HG03103 (cell line): ENCODE data around the gene HSPB1.
"Not testable (repeated sequence)": the region's sequence is repeated elsewhere in the genome, so short reads cannot be mapped to it uniquely, and the experiment has no call there.

Source experiments
- ATAC-seq: cut with Tn5 transposase; IDR thresholded peaks from one replicate; pipeline ENCODE4 v1.9.1; 2021; ENCODE audit warnings: low read depth; ENCODE audit not compliant: unreplicated experiment

The HSPB1 gene

DNA sequence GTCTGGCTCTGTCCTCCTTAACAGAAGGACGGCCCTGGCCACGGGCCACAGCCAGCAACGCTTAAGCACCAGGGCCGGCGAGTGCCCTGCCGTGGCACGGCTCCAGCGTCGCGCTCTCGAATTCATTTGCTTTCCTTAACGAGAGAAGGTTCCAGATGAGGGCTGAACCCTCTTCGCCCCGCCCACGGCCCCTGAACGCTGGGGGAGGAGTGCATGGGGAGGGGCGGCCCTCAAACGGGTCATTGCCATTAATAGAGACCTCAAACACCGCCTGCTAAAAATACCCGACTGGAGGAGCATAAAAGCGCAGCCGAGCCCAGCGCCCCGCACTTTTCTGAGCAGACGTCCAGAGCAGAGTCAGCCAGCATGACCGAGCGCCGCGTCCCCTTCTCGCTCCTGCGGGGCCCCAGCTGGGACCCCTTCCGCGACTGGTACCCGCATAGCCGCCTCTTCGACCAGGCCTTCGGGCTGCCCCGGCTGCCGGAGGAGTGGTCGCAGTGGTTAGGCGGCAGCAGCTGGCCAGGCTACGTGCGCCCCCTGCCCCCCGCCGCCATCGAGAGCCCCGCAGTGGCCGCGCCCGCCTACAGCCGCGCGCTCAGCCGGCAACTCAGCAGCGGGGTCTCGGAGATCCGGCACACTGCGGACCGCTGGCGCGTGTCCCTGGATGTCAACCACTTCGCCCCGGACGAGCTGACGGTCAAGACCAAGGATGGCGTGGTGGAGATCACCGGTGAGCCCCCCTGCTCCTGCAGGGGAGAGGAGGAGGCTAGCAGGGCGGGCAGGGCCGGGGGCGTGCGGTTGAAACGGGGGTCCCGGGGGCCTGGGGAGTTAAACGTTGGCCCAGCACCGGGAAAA is at the start of gene HSPB1:
Gene HSPB1, plus strand, starts transcription at position 327 of the 855 bp plus-strand sequence. Its CDS starts 40 bp downstream, at position 367.
- peak; percentile 51 for ATAC-seq

DNA sequence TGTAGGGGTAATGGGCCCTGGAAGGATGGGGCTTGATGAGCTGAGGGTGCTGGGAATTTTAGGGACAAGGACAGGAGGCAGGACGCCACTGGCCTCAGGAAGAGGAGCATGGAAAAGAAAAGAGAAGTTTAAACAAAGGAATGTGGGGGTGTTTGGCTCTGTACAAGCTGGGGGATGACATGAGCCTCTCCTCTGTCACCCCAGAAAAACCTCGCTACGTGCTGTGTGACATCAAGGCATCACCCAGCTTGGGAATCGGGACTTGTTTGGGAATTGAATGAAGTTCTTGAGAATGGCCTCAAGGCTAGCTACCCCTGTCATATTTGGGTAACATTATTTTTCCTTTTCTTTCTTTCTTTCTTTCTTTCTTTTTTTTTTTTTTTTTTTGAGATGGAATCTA is 47.7 kb upstream of the HSPB1 start:
- ATAC-seq: no peak

DNA sequence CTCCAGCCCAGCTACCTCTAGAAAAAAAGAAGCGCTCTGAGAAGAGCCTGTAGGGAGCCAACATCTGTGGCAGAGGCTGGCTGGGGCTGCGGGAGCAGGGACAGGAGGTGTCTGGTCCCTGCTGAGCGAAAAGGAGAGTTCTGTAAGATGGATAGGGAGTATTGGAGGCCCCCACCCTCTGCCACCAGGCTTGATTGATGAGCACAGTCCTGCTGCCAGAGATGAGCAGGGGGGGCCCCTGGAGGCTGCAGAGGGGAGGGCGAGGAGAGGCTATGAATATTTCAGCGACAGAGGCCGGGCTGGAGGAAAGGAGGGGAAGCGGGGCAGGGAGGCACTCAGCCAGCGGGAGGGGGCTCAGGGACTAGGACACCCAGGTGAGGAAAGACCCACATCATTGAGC is 44.5 kb upstream of the HSPB1 start:
- no peak for ATAC-seq

DNA sequence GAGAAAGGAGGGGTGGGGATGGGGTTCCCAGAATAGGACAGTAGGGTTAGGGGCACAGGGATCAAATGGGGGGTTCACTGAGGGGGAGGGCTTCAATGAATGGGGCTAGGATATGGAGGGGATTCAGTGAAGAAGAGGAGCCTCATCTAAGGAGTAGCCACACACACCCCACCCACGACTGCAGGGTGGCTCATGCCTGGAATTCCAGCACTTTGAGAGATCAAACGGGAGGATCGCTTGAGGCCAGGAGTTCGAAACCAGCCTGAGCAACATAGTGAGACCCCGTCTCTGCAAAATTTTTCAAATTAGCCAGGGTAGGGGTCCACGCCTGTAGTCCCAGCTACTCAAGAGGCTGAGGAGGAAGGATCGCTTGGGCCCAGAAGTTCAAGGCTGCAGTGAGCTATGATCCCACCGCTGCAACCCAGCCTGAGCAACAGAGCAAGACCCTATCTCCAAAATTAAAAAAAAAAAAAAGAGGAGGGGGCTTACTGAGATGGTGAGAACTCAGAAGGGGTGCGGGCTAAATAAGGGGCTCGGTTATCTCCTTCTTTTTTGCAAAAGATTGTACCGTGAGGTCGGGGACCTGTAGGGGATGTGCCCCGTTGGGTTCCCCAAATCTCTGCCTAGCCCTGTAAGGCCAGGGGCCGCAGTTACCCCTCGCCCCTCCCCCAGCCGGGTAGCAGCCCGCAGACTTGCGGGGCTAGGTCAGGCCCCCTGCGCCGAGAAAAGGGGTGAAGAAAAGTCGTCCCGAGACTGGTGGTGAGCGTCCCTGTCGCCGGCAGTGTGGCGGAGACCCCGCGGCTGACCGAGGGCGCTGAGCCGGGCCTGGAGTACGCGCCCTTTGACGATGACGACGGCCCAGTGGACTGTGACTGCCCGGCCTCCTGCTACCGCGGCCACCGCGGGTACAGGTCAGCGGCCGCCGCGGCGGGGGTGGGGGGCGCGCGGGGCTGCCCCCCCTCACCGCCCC is 43.1 kb upstream of the HSPB1 start:
- no peak for ATAC-seq

DNA sequence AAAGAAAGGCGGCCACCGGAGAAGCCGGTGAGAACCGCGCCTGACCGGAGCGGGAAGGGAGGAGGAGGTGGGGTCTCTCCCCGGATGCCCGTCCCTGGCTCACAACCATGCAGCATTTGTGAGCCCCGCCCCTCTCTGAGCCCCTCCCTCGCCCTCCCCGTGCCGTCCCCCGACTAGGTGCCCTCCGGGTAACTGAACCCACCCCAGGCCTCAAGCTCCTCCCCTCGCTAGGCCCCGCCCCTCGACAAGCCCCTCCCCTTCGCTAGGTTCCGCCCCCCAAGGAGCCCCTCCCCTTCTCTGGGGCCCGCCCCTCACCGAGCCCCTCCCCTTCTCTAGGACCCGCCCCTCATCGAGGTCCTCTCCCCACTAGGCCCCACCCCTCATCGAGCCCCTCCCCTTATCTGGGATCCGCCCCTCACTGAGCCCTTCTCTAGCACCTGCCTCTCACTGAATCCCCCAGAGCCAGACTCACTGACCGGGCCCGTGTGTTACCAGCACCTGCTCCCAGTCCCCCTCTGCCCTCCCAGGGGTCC is 42.2 kb upstream of the HSPB1 start:
- no peak for ATAC-seq

DNA sequence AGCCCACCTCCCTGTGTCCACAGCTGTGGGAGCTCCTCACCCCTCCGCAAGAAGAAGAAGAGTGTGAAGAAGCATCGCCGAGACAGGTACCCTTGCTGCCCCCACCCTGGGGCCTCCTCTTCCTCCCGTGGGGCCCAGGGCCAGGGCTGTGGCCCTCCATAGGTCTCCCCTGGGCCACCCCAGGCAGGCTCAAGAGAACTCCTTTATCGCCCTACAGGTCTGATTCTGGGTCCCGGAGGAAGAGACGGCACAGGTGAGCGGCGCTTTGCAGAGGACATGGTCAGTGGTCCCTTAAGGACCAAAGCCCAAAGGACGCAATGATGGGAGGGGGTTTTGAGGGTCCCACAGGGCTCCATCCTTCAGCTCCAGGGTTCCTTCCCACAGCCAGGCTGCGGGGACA is 41.1 kb upstream of the HSPB1 start:
- no peak for ATAC-seq

DNA sequence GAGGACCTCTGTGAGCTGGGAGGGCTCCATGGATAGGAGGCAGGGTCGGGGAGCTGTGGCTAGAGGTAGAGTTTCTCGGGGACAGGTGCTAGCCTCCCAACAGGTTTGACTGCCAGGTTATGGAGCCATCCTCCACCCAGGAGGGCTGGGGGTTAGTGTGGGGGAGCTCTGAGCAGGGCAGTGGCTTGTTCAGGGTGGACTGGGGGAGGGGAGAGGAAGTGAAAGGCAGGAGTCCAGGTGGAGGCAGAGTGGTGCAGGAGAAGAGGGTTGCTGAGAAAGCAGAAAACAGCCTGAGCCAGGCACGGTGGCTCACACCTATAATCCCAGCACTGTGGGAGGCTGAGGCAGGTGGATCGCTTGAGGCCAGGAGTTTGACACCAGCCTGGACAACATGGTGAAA is 40.5 kb upstream of the HSPB1 start:
- no peak for ATAC-seq

DNA sequence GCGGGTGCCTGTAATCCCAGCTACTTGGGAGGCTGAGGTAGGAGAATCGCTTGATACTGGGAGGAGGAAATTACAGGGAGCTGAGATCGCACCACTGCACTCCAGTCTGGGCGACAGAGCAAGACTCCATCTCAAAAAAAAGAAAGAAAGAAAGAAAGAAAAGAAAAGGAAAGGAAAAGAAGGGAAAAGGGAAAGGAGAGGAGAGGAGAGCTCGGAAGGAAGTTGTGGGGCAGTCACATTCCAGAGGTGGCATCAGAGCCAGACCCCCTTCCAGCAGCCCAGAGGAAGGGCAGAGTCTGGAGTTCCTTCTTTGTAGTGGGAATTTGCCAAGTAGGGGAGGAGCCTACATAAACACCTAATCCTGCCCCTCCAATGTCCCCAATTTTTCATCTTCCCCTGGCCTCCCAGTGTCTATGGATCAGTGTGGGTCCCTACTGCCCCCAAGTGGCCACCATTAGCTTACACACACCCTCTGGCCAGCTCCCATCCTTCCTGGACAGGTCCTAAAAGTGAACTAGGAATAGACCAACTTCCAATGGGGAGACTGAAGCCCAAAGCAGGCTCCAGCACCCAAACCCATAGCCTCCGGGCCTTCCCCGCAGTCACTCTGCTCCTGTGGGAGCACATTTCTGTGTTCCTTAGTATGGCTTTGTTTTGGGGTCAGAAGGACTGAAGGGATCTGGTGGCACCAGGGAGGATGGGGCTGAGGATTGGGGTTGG is 39.6 kb upstream of the HSPB1 start:
- ATAC-seq: no peak

DNA sequence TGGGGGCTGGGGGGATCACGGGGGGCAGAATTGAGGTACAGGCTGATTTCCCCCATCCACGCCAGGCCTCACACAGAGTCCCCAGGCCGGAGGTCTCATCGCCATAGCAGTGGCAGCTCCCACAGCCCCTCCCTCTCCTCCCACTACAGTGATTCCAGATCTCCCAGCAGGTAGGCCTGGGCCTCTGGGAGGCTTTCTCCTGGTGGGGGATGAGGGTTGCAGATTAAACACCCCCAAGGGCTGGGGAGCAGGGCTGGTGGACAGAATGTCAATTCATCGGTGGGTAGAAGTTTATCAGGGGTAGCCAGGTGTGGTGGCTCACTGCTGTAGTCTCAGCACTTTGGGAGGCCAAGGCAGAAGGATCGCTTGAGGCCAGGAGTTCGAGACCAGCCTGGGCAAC is 37.2 kb upstream of the HSPB1 start:
- ATAC-seq: no peak

DNA sequence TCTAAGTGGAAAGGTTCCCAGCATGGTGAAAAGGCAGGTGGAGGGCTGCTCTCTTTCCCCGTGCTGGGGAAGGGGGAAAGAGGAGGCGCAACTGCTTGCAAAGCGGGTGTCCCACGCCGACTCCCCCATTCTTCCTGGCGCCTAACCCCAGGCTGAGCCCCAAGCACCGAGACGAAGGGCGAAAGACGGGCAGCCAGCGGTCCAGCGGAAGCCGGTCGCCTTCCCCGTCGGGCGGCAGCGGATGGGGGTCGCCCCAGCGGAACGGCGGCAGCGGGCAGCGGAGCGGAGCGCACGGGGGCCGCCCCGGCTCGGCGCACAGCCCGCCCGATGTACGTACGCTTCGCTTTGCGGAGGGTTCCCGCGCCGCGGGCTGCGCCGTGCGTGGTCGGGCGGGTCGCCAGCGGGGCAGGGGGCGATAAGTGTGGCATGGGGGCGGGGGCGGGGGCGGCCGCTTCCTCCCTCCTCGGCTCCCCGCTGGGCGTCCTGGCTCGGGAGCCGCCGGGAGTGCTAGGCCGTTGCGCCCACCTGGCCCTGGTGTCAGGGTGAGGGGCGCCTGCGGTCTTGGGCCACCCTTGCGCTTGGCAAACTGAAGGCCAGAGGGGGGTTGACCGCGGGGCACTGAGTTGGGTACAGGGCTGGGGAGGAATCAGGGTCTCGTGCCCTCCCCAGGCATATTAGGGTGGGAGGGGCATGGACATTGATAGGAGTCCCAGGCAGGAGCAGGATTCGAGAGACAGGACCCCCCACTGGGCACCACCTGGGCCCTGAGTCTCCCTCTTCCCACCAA is 35.2 kb upstream of the HSPB1 start:
- no peak for ATAC-seq

DNA sequence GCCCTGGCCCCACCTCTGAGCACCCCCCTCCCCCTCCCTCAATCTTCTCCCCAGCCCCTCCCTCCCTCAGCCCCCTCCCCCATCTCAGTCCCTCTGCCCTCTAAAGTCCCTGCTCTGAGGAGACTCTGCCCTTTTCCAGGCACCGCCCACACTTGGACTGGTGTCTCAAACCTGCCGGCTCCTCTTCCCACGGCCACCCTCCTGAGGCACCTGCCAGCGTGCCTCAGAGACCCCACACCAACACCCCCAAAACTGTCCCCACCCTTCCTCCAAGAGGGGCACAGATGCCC is 34.6 kb upstream of the HSPB1 start:
- no peak for ATAC-seq

DNA sequence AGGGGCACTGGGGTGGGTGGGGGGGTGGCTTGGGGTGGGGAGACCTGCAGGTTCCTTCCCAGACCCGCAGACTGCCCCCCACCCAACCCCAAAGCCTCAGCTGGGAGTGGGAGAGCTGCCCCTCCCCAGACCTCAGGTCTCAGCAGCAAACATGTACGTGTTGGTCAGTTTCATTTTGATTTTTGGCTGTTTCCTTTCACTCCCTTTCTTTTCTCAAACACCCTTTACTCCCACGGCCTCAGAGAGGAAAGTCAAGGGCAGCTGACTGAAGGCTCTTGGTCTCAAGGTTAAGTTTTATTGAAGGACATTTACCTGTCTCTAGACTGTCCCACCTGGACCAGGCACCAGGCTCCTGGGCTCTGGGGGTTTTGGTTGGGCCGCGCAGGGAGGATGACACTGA is 34.1 kb upstream of the HSPB1 start:
- ATAC-seq: no peak

DNA sequence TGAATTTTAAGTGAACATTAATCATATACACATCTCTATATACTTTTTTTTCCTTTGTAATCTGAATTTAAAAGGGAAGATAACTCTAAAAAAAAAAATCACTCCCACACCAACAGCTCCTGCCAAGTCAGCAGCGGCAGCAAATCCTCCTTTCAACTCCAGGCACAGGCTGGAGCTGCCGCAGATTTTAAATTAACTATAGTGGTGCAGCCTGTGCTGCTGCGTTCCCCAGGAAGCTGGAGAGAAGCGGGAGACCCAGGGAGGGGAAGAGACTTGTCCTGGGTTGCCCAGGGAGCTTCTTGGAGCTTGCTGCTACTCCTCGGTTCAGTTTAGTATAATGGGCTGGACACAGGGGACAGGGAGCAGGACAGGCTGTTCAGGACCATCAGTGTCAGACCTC is 32.6 kb upstream of the HSPB1 start:
- no peak for ATAC-seq

DNA sequence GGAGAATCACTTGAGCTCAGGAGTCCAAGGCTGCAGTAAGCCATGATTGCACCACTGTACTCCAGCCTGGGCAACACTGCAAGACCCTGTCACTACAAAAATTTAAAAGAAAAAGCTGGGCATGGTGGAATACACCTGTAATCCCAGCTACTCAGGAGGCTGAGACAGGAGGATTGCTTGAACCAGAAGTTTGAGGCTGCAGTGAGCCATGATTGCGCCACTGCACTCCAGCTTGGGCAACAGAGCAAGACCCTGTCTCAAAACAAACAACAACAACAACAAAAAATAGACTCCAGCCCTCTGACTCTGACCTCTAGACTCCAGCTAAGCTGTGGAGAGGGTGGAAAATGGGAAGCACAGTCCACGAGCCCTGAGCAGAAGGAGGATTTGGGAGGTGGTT is 31.1 kb upstream of the HSPB1 start:
- ATAC-seq: not testable (repeated sequence)

DNA sequence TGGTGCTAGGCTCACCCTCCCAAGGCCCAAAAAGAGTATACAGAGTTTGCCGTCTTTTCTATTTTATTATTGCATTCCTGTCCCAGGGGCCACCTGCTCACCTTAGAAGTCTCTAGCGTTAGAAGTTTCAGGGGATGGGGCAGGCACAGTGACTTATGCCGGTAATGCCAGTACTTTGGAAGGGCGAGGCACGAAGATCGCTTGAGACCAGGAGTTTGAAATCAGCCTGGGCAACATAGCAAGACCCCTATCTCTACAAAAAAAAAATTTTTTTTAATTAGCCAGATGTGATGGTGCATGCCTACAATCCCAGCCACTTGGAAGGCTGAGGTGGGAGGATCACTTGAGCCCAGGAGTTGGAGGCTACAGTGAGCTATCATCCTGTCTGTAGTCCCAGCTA is 30.3 kb upstream of the HSPB1 start:
- no peak for ATAC-seq

DNA sequence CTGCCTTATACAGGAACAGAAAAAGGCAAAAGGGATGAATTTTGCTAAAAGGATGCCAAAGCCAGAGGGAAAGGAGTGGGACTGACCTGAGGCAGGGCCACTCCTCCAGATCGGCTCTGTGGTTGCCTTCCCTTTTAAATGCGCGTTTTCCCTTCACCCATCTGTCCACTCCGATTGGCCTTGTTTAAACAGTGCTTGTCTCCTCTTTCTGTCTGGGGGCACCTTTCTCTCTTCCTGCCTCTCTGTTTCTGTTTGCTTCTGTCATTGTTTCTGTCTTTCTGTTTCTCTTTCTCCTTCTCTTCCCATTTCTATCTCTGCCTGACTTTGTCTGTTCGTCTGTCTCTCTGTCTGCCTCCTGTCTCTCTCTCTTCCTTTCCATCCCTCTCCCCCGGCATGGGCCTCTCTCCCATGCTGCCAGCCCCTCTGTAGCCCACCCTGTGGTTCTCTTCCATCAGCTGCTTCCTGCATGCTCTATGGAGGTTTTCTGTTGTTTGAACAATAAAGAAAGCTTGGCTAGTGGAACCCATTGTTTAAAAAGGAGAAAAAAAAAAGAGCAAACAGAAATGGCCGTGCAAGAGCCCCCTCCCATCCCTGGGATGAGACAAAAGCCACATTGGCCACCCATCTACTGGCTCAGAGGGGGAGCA is 29.5 kb upstream of the HSPB1 start:
- no peak for ATAC-seq

DNA sequence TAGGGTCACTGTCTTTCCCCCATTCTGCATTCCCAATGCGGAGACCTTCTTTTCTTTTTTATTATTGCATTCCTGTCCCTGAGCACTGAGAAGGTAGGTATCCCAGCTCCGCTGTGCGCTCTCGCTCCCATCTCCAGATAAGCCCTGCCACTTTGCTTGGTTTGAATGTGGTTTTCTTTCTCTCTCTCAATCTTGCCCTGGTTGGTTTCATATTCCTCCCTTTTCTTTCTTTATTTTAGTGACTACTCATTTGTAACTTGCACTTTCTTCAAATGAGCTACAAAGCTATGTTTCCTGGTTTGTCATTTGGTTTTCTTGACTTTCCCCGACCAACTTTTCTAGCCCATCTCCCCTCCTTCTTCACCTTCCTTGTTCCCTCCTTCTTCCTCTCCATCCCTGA is 29.0 kb upstream of the HSPB1 start:
- ATAC-seq: no peak

DNA sequence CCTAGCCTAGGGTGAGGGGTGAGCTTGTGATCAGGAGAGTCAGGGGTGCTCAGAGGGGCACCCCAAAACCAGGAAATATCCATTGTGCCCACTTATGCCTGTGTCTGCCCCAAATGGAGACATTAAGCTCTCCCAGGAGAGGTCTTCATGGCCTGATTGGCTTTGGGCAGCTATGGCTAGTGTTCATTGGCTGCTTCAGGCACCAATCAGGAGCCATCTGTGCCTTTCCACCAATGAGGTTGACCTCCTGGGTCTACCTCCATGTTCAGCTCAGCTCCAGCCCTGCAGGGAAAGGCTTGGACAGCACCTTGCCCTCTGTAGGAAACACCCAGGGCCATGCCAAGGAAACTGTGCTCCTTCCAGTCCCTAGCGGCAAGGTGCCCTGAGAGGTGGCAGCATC is 23.9 kb upstream of the HSPB1 start:
- ATAC-seq: no peak

DNA sequence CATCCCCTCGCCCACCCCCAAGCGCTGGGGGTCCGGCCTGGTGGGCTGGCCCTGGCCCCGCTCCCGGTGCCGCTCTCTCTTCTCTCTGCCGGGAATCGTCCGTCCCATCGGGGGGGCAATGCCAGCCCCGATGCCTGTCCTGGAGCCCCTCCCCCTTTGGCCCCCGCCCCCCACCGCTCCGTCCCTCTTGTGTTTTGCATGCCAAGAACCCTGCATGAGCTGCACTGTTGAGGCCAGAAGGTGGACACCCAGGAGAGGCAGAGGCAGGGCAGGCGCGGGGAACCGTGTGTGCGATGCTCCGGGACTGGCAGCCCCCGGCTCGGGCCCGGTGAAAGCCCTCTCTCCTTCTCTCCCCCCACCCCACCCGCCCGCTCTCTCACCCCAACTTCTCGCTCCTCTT is 22.1 kb upstream of the HSPB1 start:
- ATAC-seq: no peak
